Activated naive CD8-positive, alpha-beta T cell treated with anti-CD3 and anti-CD28 coated beads, Interleukin-2, amount 50 U/mL, for 16 hours (primary cell): ENCODE measurements around the gene CFAP46.

ENCODE experiments used
- DNase-seq: peaks from one replicate; pipeline ENCODE4 v3.0.0-alpha.2; 2020; ENCODE audit warnings: low read depth, low spot score

Gene CFAP46

GRCh38 chr10:132881186-132881920 is 61.0 kb downstream of the CFAP46 start:
- DNase-seq, result no peak

- no peak for DNase-seq
Observed at GRCh38 chr10:132880128-132880981, 62.0 kb downstream of the CFAP46 start.

DNA sequence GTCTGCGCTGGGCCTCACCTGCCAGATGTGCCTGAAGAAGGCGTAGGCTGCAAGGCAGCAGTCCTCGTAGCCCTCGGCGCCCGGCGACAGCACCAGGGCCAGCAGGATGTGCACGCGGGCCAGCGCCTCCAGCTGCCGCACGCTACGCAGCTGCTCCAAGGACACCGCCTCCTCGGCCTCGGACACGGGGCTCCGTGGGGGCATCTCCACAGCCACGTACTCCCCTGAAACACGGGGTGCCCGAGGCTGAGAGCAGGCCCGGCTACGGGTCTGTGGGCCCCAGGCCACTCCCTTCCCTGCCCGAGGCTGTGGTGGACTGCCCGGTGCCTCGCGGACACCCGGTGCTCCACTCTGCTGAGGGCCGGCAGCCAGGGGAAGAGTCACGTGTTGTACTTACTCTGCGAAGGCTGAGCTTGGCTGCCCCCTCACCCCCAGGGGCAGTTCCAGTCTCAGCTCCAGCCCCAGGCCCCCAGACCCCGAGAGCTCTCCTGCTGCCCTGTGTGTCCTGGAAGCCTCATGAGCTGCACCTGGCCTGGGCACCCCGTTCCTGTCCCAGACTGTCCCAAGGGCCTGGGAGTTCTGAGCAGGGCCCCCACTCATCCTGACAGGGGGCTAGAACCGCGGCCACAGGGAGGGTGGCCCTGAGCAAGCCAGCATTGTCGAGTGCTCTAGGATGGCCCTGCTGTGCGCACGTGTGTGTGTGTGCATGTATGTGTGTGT is 62.8 kb downstream of the CFAP46 start:
- DNase-seq, result no peak

DNA sequence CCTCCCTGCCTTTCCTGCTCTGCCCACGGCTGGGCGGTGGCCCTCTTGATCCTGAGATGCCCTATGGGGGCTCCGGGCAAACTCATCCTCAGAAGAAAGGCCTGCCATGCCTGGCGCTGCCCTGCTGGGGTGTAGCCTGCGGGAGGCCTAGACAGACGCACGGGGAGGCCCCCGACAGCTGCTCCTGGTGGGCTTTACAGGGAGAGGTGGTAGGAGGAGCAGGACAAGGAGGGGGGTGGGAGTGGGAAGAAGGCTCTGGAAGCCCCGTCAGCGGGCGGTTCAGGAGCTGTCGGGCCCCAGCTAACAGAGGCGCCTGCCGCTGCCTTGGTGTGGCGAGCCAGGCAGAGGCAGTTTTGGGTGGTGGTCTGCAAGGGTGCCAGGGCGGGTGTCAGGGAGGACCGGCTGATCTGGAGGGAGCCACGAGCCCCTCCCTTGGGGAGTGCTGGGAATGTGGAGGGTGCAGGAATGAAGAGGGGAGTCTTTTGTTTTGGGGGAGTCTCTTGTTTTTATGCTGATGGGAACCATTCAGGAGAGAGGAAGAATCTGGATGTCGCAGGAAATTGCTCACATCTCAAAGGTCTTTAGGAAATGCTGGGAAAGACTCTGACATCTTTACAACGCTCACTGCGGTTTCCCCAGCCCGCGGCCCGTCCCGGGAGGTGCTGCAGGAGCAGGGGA is 63.5 kb downstream of the CFAP46 start:
- DNase-seq, result no peak

- no peak for DNase-seq
Observed at GRCh38 chr10:132878091-132878729, 64.2 kb downstream of the CFAP46 start.

GRCh38 chr10:132877473-132877872 is 64.9 kb downstream of the CFAP46 start:
- DNase-seq, result no peak

- no peak for DNase-seq
Observed at GRCh38 chr10:132876993-132877431, 65.4 kb downstream of the CFAP46 start.

DNA sequence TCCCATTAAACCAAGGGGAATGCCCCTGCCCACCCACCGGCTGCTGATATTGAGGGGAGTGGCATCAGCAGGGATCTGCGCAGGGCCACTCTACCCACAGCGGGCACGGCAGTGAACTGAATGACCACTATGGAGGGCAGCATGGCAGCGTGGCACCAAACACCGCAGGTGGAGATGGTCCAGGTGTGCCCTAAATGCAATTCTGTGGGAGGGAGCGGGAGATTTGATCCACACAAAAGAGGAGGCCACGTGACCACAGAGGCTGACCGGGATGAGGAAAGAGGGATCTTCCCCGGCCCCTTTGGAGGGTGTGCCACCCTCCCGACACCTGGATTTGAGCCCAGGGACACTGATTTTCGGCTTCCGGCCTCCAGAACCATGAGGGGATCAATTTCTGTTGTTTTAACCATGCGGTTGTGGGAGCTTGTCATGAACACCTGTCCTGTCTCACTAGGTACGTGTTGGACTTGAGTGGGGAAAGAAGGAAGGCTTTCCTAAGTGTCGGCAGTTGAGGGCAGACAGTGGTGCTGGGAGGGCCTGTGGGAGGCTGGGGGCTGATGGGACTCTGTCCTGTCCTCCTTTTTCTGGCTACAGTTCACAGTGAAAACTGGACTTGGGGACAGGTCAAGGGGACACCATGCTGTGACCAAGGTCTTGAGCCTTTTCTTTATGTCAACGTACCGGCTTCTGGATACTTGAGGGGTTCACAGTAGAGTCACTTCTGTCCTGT is 66.1 kb downstream of the CFAP46 start:
- DNase-seq, result no peak

GRCh38 chr10:132875435-132875834 is 66.9 kb downstream of the CFAP46 start:
- DNase-seq, result no peak

DNA sequence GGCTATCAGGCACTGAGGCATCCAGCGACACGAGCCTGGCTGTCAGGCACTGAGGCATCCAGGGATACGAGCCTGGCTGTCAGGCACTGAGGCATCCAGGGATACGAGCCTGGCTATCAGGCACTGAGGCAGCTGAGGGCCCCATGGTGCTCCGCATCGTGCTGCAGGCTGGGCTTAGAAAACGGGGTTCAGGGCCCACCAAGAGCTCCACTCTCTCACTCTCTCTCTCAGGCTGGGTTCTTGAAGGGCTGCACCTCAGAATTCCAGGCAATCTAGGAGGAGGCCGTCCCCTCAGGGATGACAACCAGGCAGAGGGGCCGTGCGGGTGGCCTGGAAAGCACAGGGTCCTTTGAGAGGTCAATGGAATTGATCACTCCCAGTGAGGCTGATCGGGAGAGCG is 69.0 kb downstream of the CFAP46 start:
- DNase-seq, result no peak

GRCh38 chr10:132872658-132873057 is 69.7 kb downstream of the CFAP46 start:
- DNase-seq, result no peak

GRCh38 chr10:132870426-132870825 is 71.9 kb downstream of the CFAP46 start:
- DNase-seq, result no peak

DNA sequence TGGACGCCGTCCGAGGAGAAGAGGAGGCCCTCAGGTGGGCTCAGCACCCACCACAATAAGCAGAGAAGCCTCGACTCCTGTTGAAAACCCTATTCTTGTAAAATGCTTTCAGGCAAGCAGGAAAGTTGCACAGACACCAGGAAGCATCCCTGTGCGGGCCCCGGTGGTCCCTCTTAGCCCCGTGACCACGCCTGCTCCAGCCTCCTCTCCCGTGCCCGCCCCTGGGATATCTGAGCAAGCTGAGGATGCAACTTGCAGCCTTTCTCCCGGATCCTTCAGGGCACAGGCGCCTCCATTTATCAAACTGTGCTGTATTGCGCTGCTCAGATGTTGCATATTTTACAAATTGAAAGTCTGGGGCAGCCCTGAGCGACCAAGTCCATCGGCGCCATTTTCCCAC is 72.7 kb downstream of the CFAP46 start:
- no peak for DNase-seq

DNA sequence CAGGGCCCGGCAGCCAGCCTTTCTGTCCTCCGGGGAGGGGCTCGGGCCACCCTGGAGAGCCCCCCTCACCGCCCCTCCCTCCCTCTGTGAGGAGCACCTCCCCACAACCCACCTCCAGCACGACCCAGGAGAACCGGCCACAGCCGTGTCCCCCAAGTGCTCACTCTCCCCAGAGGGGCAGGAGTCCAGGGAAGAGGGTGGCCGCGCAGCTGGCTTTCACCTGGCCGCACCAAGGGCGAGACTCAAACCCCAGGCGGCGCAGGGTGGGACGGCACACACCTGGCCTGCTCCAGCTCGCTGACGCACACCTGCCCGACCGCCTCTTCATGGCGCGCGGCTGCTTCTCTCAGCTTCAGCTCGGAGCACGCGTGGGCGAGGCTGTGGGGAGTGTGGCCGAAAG is 73.4 kb downstream of the CFAP46 start:
- no peak for DNase-seq

DNA sequence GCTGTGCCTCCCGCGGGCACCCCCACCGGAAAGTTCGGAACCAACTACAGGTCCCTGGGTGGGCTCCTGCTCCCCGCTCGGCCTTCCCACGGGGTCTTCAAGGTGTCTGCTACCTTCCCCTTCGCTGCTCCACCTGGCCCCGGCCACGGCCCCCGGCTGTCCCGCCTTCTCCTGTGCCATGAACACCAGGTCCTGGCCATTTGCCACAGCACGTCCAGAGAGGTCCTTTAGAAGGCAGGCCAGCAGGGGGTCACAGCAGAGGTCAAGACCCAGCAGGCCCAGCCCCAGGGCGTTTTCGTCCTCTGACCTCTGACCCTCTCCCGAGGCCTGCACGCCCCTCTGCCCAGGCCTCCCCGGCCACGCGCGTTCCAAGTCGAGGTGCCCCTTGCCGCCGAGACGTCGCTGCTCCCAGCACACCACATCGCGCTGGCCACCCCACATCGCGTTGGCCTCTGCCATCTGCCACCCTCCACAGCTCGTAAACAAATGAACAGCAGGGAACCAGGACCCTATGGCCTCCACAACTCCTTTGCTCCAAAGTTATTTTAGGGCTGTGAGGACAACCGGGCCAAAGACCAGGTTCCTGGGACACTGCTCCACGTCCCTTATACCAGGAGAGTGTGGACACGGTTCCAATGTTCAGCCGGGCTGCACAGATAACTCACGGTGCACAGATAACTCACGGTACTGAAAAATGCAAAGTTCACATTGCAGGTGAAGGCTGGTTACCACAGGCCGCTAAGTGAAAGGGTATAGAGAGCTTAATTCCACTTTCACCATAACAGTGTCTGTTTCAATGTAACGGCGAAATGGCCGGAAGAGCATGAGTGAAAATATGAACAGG is 74.3 kb downstream of the CFAP46 start:
- no peak for DNase-seq

- DNase-seq, result no peak
Observed at GRCh38 chr10:132866601-132867381, 75.6 kb downstream of the CFAP46 start.

DNA sequence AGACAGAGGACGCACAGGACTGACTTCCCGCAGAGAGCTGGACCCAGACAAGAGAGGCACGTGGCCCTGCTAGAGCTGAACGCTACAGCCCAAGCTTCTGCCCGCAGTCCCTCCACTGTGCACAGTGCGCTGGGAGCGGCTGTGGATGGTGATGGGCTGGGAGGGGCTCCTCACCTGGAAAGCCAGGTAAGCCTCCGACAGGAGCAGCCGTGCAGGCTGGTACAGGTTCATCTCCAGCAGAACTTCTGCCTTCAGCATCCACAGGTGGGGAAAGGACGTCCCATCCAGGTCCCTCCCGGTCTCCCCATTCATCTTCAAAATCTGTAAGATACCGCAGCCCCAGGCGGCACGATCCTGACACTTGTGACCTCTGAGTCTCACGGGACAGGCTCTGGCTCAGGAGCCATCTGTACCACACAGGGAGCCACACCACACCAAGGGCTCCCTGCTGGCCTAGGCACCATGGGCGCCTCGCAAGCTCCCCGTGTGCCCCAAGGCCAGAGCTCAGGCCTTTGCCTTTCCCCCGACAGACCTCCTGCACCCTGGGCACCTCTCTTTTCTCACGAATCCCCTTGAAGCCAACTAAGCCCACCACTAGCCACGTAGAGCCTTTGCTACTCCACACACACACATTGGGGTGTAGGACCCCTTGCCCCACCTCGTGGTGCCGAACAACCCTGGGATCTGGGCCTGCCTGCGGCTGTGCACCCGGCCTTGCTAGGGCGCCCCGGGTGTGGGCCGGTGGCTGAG is 76.3 kb downstream of the CFAP46 start:
- DNase-seq, result no peak

DNA sequence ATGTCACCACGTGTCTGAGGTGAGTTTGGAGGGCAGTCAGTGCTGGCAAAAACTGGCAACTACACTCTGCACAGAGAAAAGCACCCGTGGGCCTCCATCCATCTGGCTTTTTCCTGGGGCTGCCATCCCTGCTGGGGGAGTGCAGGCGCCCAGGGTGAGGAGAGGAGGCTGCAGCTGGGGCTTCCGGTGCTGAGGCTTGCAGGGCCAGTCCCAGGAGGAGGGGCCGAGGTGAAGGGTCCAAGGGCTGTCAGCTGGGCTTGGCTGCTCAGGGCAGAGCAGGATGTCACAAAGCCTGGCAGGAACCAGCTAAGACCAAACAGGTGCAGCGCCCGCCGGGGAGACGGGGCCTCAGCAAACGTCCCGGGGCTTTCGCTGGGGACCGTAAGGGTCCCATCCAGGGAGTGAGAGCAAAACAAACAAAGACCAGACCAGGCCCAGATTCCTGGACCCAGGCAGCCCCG is 77.2 kb downstream of the CFAP46 start:
- DNase-seq, result no peak
